NCI-H1694 (cell line): Measurements from ENCODE around the gene ZCCHC9.

Experiments
- DNase-seq: peaks from one replicate; lab custom pipeline; 2025; lab: John Stamatoyannopoulos, UW

ZCCHC9 gene

GRCh38 chr5:81355291-81356251, 54.2 kb downstream of the ZCCHC9 start:
- no peak for DNase-seq

- DNase-seq = no peak
These were observed 57.7 kb downstream of the ZCCHC9 start for GRCh38 chr5:81359108-81359507.

GRCh38 chr5:81359881-81360280, 58.5 kb downstream of the ZCCHC9 start:
- no peak for DNase-seq

GRCh38 chr5:81360640-81361039, 59.3 kb downstream of the ZCCHC9 start:
- no peak for DNase-seq

GRCh38 chr5:81361600-81361999, 60.2 kb downstream of the ZCCHC9 start:
- DNase-seq = no peak
